SU-DHL-6 (cell line): ENCODE measurements around the gene ATP11A.

Experiments
- H2AFZ ChIP-seq: fragments of 200-600 bp; sonication (generic); 2 replicates; pipeline ENCODE4 v1.6.1; 2014; ENCODE audit warnings: low read depth, mild to moderate bottlenecking, moderate library complexity, mixed read lengths, antibody characterized with exemption, low read length; ENCODE audit not compliant: severe bottlenecking
- H3F3A ChIP-seq: fragments of 200-600 bp; shearing (Covaris generic); 2 replicates; pipeline ENCODE4 v1.6.0; 2016; ENCODE audit warnings: antibody characterized with exemption, mild to moderate bottlenecking; ENCODE audit not compliant: insufficient read depth
- H3K27ac ChIP-seq: fragments of 200-600 bp; sonication (generic); 2 replicates; pipeline ENCODE4 v1.5.1; 2016; ENCODE audit warnings: low read depth, mild to moderate bottlenecking, low read length, moderate library complexity, mixed read lengths
- H3K27me3 ChIP-seq: fragments of 200-600 bp; sonication (generic), shearing (Covaris generic); 2 replicates; pipeline ENCODE4 v1.6.0; 2014; ENCODE audit warnings: mild to moderate bottlenecking, low read length
- H3K36me3 ChIP-seq: fragments of 200-600 bp; sonication (generic); 2 replicates; pipeline ENCODE4 v1.6.1; 2014; ENCODE audit warnings: mild to moderate bottlenecking, low read length, mixed read lengths
- H3K4me2 ChIP-seq: fragments of 300-600, 200-600 bp; shearing (Covaris generic), sonication (generic); 2 replicates; pipeline ENCODE4 v1.6.0; 2014; ENCODE audit warnings: low read length, low read depth, mild to moderate bottlenecking; ENCODE audit not compliant: poor library complexity, severe bottlenecking
- H3K4me3 ChIP-seq: fragments of 200-600 bp; sonication (generic); 2 replicates; pipeline ENCODE4 v1.5.1; 2014; ENCODE audit warnings: antibody characterized with exemption, low read length, mild to moderate bottlenecking, mixed read lengths; ENCODE audit not compliant: insufficient read depth, poor library complexity, severe bottlenecking
- H3K79me2 ChIP-seq: fragments of 200-600 bp; sonication (generic); 2 replicates; pipeline ENCODE4 v1.6.1; 2014; ENCODE audit warnings: mild to moderate bottlenecking, low read length, moderate library complexity; ENCODE audit not compliant: insufficient read depth
- H3K9ac ChIP-seq: fragments of 200-600 bp; sonication (generic); 2 replicates; pipeline ENCODE4 v1.7.0; 2014; ENCODE audit warnings: mild to moderate bottlenecking, low read length
- H3K9me2 ChIP-seq: fragments of 200-600 bp; sonication (generic); replicated peaks from 2 replicates; pipeline ENCODE4 v1.6.1; 2014; ENCODE audit warnings: low read length; ENCODE audit not compliant: insufficient read depth
- H3K9me3 ChIP-seq: fragments of 200-600 bp; sonication (generic); 2 replicates; pipeline ENCODE4 v1.6.1; 2014; ENCODE audit warnings: low read length, mixed read lengths; ENCODE audit not compliant: insufficient read depth
- H4K20me1 ChIP-seq: fragments of 200-600 bp; sonication (generic); 2 replicates; pipeline ENCODE4 v1.6.1; 2014; ENCODE audit warnings: low read depth, mild to moderate bottlenecking, antibody characterized with exemption, low read length, moderate library complexity, mixed read lengths
- CTCF ChIP-seq: fragments of 200-600 bp; sonication (generic); IDR thresholded peaks from one replicate; pipeline ENCODE4 v1.5.1; 2017; ENCODE audit warnings: antibody characterized with exemption, mild to moderate bottlenecking, low read length, moderate library complexity; ENCODE audit not compliant: insufficient read depth, poor library complexity, severe bottlenecking
- EZH2phosphoT487 ChIP-seq: fragments of 200-600 bp; sonication (generic), shearing (Covaris generic); conservative IDR thresholded peaks from 2 replicates; pipeline ENCODE4 v1.6.1; 2018; ENCODE audit warnings: mild to moderate bottlenecking, antibody characterized with exemption, low read length, moderate library complexity, mixed read lengths

Gene ATP11A

GRCh38 chr13:112651750-112652511, 37.9 kb upstream of the ATP11A start:
- no peaks in the 10 kb centered on the region for H3K27me3 ChIP-seq
- H3K4me3 ChIP-seq, result no peak overlapping the region

DNA sequence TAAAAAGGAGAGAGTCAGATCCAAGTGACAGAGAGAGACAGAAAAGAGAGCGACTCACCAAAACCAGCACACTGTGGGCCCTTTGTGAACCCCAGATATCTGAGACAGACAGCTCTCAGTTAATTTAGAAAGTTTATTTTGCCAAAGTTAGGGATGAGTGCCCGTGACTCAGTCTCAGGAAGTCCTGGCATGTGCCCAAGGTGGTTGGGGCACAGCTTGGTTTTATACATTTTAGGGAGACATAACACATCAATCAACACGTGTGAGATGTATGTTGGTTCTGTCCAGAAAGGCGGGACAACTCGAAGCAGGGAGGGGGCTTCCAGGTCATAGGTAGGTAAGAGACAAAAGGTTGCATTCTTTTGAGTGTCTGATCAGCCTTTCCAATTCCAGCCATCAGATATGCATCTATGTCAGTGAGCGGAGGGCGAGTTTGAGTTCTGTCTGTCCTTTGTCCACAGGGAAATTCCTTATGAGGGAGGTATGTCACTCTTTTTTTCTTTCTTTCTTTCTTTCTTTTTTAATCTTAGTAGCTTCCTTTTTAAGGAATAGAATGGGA, 37.2 kb upstream of the ATP11A start:
- H3K27ac ChIP-seq, result no peak overlapping the region
- TF ChIP-seq CTCF, result no peak
- no peak for TF ChIP-seq EZH2phosphoT487
- H4K20me1 ChIP-seq, result no peaks in the 10 kb centered on the region
- H3K9me3 ChIP-seq, result no peaks in the 10 kb centered on the region
- no peak overlapping the region for H3K9ac ChIP-seq
- H3K9me2 ChIP-seq, result no peaks in the 10 kb centered on the region
- no peaks in the 10 kb centered on the region for H3K27me3 ChIP-seq
- no peaks in the 10 kb centered on the region for H3F3A ChIP-seq
- no peaks in the 10 kb centered on the region for H3K79me2 ChIP-seq
- H2AFZ ChIP-seq, result no peak overlapping the region
- H3K4me2 ChIP-seq, result no peak overlapping the region
- H3K4me3 ChIP-seq, result no peak overlapping the region
- H3K36me3 ChIP-seq, result no peaks in the 10 kb centered on the region

More at GRCh38 chr13:112651750-112652511, 37.9 kb upstream of the ATP11A start:
- Histone ChIP-seq H3K4me2 (no peak overlapping the region), H3K27ac (no peak overlapping the region), H4K20me1 (no peaks in the 10 kb centered on the region), H2AFZ (no peak overlapping the region), H3F3A (no peaks in the 10 kb centered on the region), H3K9me3 (no peaks in the 10 kb centered on the region), H3K79me2 (no peaks in the 10 kb centered on the region), H3K36me3 (no peaks in the 10 kb centered on the region), H3K9me2 (no peaks in the 10 kb centered on the region), H3K9ac (no peak overlapping the region)
- TF ChIP-seq EZH2phosphoT487 (no peak), CTCF (no peak)

DNA sequence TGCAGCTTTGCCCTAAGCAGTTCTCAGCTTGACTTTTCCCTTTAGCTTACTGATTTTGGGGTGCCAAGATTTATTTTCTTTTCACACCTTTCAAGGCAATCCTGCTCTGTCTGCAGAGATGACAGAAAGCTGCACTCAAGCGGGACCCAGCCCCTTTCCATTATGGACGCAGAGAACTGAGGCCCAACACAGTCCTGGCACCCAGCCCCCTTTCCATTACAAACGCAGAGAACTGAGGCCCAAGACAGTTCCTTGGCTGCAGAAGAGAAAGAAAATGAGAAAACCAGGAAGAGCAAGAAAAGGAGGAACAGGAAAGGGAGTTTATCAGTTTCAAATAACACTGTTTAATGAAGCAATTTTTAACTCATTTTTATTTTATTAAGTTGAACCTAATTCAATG, 36.8 kb upstream of the ATP11A start:
- Histone ChIP-seq H3K9ac (no peak overlapping the region), H3K4me2 (no peak overlapping the region), H3K4me3 (no peak overlapping the region), H3K27me3 (no peaks in the 10 kb centered on the region), H3K79me2 (no peaks in the 10 kb centered on the region), H3K9me3 (no peaks in the 10 kb centered on the region), H3F3A (no peaks in the 10 kb centered on the region), H2AFZ (no peak overlapping the region), H4K20me1 (no peaks in the 10 kb centered on the region), H3K9me2 (no peaks in the 10 kb centered on the region), H3K27ac (no peak overlapping the region), H3K36me3 (no peaks in the 10 kb centered on the region)
- TF ChIP-seq EZH2phosphoT487, result no peak

DNA sequence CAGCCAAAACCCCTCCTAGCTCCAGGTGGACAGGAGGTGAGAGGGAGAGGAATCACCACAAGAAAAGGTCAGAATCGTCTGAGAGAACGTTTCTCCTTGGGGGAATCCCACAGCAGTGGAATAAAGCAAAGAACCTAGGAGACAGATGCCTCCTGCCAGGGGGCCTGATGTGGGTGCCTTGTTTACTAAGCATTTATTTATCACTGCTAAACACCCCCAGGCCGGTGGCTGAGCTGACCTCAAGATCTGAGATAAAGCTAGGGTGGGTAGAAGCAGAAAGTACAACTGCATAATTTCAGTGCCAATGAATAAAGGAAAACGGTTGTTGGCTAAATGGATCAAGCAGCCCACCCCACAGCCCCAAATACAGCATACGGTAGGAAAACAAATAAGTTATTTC, 33.9 kb upstream of the ATP11A start:
- Histone ChIP-seq H3K27ac (no peak overlapping the region), H3K36me3 (no peaks in the 10 kb centered on the region), H4K20me1 (no peaks in the 10 kb centered on the region), H2AFZ (no peak overlapping the region), H3K27me3 (no peaks in the 10 kb centered on the region), H3K9ac (no peak overlapping the region), H3K4me2 (no peak overlapping the region), H3K4me3 (no peak overlapping the region), H3K9me2 (no peaks in the 10 kb centered on the region), H3K79me2 (no peaks in the 10 kb centered on the region), H3F3A (no peaks in the 10 kb centered on the region), H3K9me3 (no peaks in the 10 kb centered on the region)
- TF ChIP-seq EZH2phosphoT487 (no peak), CTCF (no peak)
